NB4 (cell line): ENCODE measurements around the gene PHF11.
"Not testable (repeated sequence)": the region's sequence is repeated elsewhere in the genome, so short reads cannot be mapped to it uniquely, and the experiment has no call there.

Experiments used
- DNase-seq: peaks from one replicate; pipeline ENCODE4 v3.0.0; 2010; ENCODE audit warnings: low read depth
- H3K4me3 ChIP-seq: one replicate; pipeline ENCODE4 v1.5.1; 2011; ENCODE audit warnings: mild to moderate bottlenecking, low read depth, low read length, moderate library complexity
- CTCF ChIP-seq: IDR thresholded peaks from one replicate; pipeline ENCODE4 v1.5.1; 2012; ENCODE audit warnings: low read depth, low read length
- MAX ChIP-seq: IDR thresholded peaks from 2 replicates; pipeline ENCODE4 v1.6.1; 2011; ENCODE audit warnings: low read depth, low read length
- MYC ChIP-seq: IDR thresholded peaks from 2 replicates; pipeline ENCODE4 v1.6.1; 2011; ENCODE audit warnings: low read depth, low read length
- POLR2A ChIP-seq: IDR thresholded peaks from 2 replicates; pipeline ENCODE4 v1.6.1; 2011; ENCODE audit warnings: mild to moderate bottlenecking; ENCODE audit not compliant: insufficient read length; ENCODE audit errors: extremely low read depth

The PHF11 gene

GRCh38 chr13:49481788-49482187 lies 14.0 kb upstream of the PHF11 start:
- DNase-seq, result no peak
- no peak overlapping the region for H3K4me3 ChIP-seq
- TF ChIP-seq CTCF (no peak), MYC (no peak), MAX (no peak), POLR2A (no peak)

GRCh38 chr13:49488563-49488962 lies 7.2 kb upstream of the PHF11 start:
- H3K4me3 ChIP-seq, result no peak overlapping the region
- TF ChIP-seq POLR2A (no peak), CTCF (no peak), MAX (no peak), MYC (no peak)
- DNase-seq, result no peak

- DNase-seq, result peak; percentile 41
- no peak for TF ChIP-seq MAX
- no peak for TF ChIP-seq CTCF
- no peak for TF ChIP-seq MYC
- TF ChIP-seq POLR2A, result no peak
- H3K4me3 ChIP-seq, result peak overlapping the region; percentile 54
Observed at GRCh38 chr13:49494645-49495044, 1.1 kb upstream of the PHF11 start.

GRCh38 chr13:49496837-49497236 lies 1.1 kb downstream of the PHF11 start:
- DNase-seq, H3K4me3 ChIP-seq: not testable (repeated sequence)

- no peak for DNase-seq
- H3K4me3 ChIP-seq, result no peak overlapping the region
- TF ChIP-seq MYC (no peak), POLR2A (no peak), CTCF (no peak), MAX (no peak)
Observed at GRCh38 chr13:49497272-49497671, 1.5 kb downstream of the PHF11 start.

- no peak overlapping the region for H3K4me3 ChIP-seq
- no peak for TF ChIP-seq CTCF
- TF ChIP-seq MYC, result no peak
- no peak for TF ChIP-seq POLR2A
- TF ChIP-seq MAX, result no peak
- no peak for DNase-seq
Observed at GRCh38 chr13:49498206-49498605, 2.5 kb downstream of the PHF11 start.
